Central memory CD8-positive, alpha-beta T cell (primary cell): ENCODE results near the gene ADARB2.
A peak's percentile ranks its signal among the peaks of the same experiment; 100 is the strongest.

Experiments used
- ATAC-seq: fragments of 150-1000 bp; cut with Tn5 transposase; replicated peaks from 2 replicates; pipeline ENCODE4 v1.10.0; 2022; ENCODE audit warnings: mild to moderate bottlenecking, moderate FRiP score, moderate number of reproducible peaks; ENCODE audit not compliant: poor library complexity, severe bottlenecking; ENCODE audit errors: extremely low read depth
- DNase-seq, 2 donors: peaks; one replicate each; pipeline ENCODE4 v3.0.0; 2021; ENCODE audit warnings: low spot score in 2 of 2
- H3K27ac Mint-ChIP-seq: one replicate; pipeline ENCODE4 v1.8.0; 2022; ENCODE audit warnings: low read depth, mild to moderate bottlenecking, moderate library complexity, mixed read lengths
- H3K27me3 Mint-ChIP-seq: one replicate; pipeline ENCODE4 v1.8.0; 2022; ENCODE audit warnings: mixed read lengths
- H3K36me3 Mint-ChIP-seq: one replicate; pipeline ENCODE4 v1.8.0; 2022; ENCODE audit warnings: mild to moderate bottlenecking, moderate library complexity, mixed read lengths; ENCODE audit not compliant: insufficient read depth
- H3K4me1 Mint-ChIP-seq: one replicate; pipeline ENCODE4 v1.8.0; 2022; ENCODE audit warnings: mixed read lengths
- H3K4me3 Mint-ChIP-seq: one replicate; pipeline ENCODE4 v1.8.0; 2022; ENCODE audit warnings: mild to moderate bottlenecking, moderate library complexity, mixed read lengths
- H3K9me3 Mint-ChIP-seq: one replicate; pipeline ENCODE4 v1.8.0; 2022; ENCODE audit warnings: mixed read lengths

The ADARB2 gene

DNA sequence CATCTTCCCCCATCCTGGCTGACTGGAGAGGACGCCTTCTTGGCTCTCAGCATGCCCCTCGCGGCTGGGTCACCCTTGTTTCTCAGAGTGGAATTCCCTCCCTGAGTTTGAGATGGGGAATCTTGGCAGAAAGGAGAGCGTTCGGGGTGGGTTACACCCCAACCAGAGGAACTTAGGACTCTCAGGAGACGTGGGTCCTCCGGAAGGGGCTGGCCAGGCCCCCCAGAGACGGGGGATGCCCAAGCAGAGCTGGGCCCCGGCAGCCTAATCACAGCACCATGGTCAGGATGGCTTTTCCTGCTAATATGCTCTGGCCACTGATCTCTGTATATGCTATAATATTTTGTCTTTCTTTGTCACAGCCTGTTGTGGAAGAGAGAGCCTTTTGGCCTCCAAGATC, 466.8 kb downstream of the ADARB2 start:
- H3K4me1 Mint-ChIP-seq, result no peaks in the 10 kb centered on the region
- H3K9me3 Mint-ChIP-seq, result no peaks in the 10 kb centered on the region
- H3K4me3 Mint-ChIP-seq, result no peak overlapping the region
- H3K27ac Mint-ChIP-seq, result no peak overlapping the region
- no peak for DNase-seq
- no peaks in the 10 kb centered on the region for H3K27me3 Mint-ChIP-seq
- no peak for ATAC-seq
- H3K36me3 Mint-ChIP-seq, result no peaks in the 10 kb centered on the region

DNA sequence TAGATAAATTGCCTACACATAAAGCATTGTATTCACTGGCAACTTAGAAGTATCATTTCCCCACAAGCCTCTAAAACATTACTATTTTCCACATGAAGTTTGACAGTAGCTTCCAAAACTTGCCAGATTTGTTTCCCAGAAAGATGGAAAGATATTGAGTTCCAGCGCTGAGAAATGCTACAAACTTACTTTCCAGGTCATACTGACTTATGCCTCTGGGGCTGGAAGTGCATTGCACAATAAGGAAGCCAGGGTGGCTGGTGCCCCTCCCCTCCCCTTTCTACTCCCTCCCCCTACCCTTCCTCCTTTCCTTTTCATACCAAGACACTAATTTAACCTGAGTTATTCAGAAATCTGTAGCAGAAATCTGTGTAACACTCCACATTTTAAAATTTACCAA, 468.5 kb downstream of the ADARB2 start:
- H3K27ac Mint-ChIP-seq, result no peak overlapping the region
- no peaks in the 10 kb centered on the region for H3K9me3 Mint-ChIP-seq
- ATAC-seq, result no peak
- H3K4me3 Mint-ChIP-seq, result no peak overlapping the region
- DNase-seq, result no peak
- no peaks in the 10 kb centered on the region for H3K4me1 Mint-ChIP-seq
- H3K27me3 Mint-ChIP-seq, result no peaks in the 10 kb centered on the region
- no peaks in the 10 kb centered on the region for H3K36me3 Mint-ChIP-seq

GRCh38 chr10:1267568-1267967, 469.8 kb downstream of the ADARB2 start:
- H3K27ac Mint-ChIP-seq, result no peak overlapping the region
- H3K4me1 Mint-ChIP-seq, result no peaks in the 10 kb centered on the region
- no peak for ATAC-seq

GRCh38 chr10:1267148-1267547, 470.2 kb downstream of the ADARB2 start:
- no peaks in the 10 kb centered on the region for H3K4me1 Mint-ChIP-seq

More at GRCh38 chr10:1267568-1267967, 469.8 kb downstream of the ADARB2 start:
- H3K36me3 Mint-ChIP-seq, result no peaks in the 10 kb centered on the region
- DNase-seq, result no peak
- H3K27me3 Mint-ChIP-seq, result no peaks in the 10 kb centered on the region
- H3K9me3 Mint-ChIP-seq, result no peaks in the 10 kb centered on the region
- H3K4me3 Mint-ChIP-seq, result no peak overlapping the region

GRCh38 chr10:1266033-1266802, 471.1 kb downstream of the ADARB2 start:
- no peak for ATAC-seq
- H3K36me3 Mint-ChIP-seq, result no peaks in the 10 kb centered on the region
- no peaks in the 10 kb centered on the region for H3K9me3 Mint-ChIP-seq
- no peak overlapping the region for H3K4me3 Mint-ChIP-seq
- H3K4me1 Mint-ChIP-seq, result no peaks in the 10 kb centered on the region
- no peak overlapping the region for H3K27ac Mint-ChIP-seq
- DNase-seq, result no peak
- no peaks in the 10 kb centered on the region for H3K27me3 Mint-ChIP-seq

More at GRCh38 chr10:1267148-1267547, 470.2 kb downstream of the ADARB2 start:
- H3K27ac Mint-ChIP-seq, result no peak overlapping the region
- no peak for ATAC-seq
- H3K9me3 Mint-ChIP-seq, result no peaks in the 10 kb centered on the region
- DNase-seq, result no peak
- H3K27me3 Mint-ChIP-seq, result no peaks in the 10 kb centered on the region
- no peaks in the 10 kb centered on the region for H3K36me3 Mint-ChIP-seq
- H3K4me3 Mint-ChIP-seq, result no peak overlapping the region

GRCh38 chr10:1264001-1264400, 473.3 kb downstream of the ADARB2 start:
- peaks cover 3% of the 10 kb centered on the region for H3K9me3 Mint-ChIP-seq
- no peaks in the 10 kb centered on the region for H3K36me3 Mint-ChIP-seq
- H3K27ac Mint-ChIP-seq, result no peak overlapping the region
- no peak overlapping the region for H3K4me3 Mint-ChIP-seq
- no peaks in the 10 kb centered on the region for H3K4me1 Mint-ChIP-seq
- H3K27me3 Mint-ChIP-seq, result peaks cover 8% of the 10 kb centered on the region
- no peak for DNase-seq
- ATAC-seq, result no peak

- Mint-ChIP-seq H3K36me3 (peaks cover 14% of the 10 kb centered on the region), H3K27me3 (peaks cover 43% of the 10 kb centered on the region), H3K27ac (no peak overlapping the region), H3K4me3 (peak overlapping the region; percentile 11), H3K4me1 (peaks cover 51% of the 10 kb centered on the region), H3K9me3 (peaks cover 15% of the 10 kb centered on the region)
- ATAC-seq, result no peak
- no peak for DNase-seq
Observed at GRCh38 chr10:1257274-1257673, 480.1 kb downstream of the ADARB2 start.

DNA sequence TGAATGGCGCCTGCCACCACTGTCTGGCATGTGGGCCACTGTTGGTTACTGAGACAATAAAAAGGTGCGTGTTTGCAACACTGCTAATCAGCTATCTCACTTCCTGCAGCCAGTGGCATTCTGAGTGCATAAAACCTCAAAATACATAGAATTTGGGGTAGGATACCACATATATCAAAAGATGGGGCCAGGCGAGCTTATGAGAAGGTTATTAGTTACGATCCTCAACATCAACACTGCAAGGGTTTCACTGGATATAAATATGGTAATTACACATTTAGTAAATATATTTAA, 480.9 kb downstream of the ADARB2 start:
- peaks cover 44% of the 10 kb centered on the region for H3K27me3 Mint-ChIP-seq
- ATAC-seq, result peak; percentile 47

GRCh38 chr10:1255600-1256431, 481.5 kb downstream of the ADARB2 start:
- DNase-seq (no peak), ATAC-seq (no peak)
- Mint-ChIP-seq H3K4me3 (peak overlapping the region; percentile 13), H3K27me3 (peaks cover 50% of the 10 kb centered on the region), H3K4me1 (peaks cover 58% of the 10 kb centered on the region), H3K9me3 (peaks cover 15% of the 10 kb centered on the region), H3K27ac (no peak overlapping the region), H3K36me3 (peaks cover 15% of the 10 kb centered on the region)

More for the DNA sequence above, 480.9 kb downstream of the ADARB2 start:
- Mint-ChIP-seq H3K27ac (no peak overlapping the region), H3K4me3 (no peak overlapping the region), H3K9me3 (peaks cover 15% of the 10 kb centered on the region), H3K4me1 (peaks cover 58% of the 10 kb centered on the region), H3K36me3 (peaks cover 14% of the 10 kb centered on the region)
- DNase-seq, result no peak

GRCh38 chr10:1255118-1255517, 482.2 kb downstream of the ADARB2 start:
- Mint-ChIP-seq H3K36me3 (peaks cover 15% of the 10 kb centered on the region), H3K4me1 (peaks cover 58% of the 10 kb centered on the region), H3K4me3 (peak overlapping the region; percentile 13), H3K27ac (no peak overlapping the region), H3K27me3 (peaks cover 57% of the 10 kb centered on the region), H3K9me3 (peaks cover 15% of the 10 kb centered on the region)
- ATAC-seq, result peak; percentile 61
- DNase-seq, result no peak

DNA sequence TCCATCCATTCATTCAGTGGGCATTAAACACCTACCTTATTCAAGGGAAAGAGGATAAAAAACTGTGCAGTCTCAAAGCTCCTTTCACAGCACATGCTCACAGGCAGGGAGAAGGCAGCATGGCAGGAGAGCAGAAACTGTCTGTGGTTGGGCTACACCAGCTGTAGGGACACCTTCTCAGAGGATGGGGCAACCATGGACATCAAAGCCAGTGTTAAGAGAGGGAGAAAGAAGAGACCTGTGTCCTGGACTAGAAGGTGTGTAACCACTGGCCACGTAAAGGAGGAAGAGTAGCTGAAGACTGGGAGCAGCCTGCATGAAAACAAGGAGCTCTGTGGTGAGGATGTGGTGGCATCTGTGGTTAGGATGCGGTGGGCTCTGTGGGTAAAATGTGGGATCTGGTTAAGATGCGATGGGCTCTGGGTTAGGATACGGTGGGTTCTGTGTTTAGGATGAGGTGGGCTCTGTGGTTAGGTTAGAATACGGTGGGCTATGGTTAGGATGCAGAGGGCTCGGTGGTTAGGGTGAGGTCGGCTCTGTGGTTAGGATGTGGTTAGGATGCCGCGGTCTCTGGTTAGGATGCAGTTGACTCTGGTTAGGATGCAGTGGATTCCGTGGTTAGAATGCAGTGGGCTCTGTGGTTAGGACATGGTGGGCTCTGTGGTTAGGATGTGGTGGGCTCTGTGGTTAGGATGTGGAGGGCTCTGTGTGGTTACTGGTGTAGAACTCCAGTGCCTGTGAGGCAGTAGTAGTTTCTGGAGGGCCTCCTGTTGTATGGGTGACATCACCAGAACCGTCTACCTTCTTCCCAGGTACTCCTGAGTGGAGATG, 483.6 kb downstream of the ADARB2 start:
- H3K4me1 Mint-ChIP-seq, result peaks cover 58% of the 10 kb centered on the region
- peaks cover 10% of the 10 kb centered on the region for H3K9me3 Mint-ChIP-seq
- ATAC-seq (peak; percentile 40), DNase-seq (peak in 1 of 2 donors; percentile 27)
- peaks cover 60% of the 10 kb centered on the region for H3K27me3 Mint-ChIP-seq
- H3K4me3 Mint-ChIP-seq, result peak overlapping the region; percentile 66
- H3K27ac Mint-ChIP-seq, result peak overlapping the region; percentile 93
- H3K36me3 Mint-ChIP-seq, result peaks cover 15% of the 10 kb centered on the region

DNA sequence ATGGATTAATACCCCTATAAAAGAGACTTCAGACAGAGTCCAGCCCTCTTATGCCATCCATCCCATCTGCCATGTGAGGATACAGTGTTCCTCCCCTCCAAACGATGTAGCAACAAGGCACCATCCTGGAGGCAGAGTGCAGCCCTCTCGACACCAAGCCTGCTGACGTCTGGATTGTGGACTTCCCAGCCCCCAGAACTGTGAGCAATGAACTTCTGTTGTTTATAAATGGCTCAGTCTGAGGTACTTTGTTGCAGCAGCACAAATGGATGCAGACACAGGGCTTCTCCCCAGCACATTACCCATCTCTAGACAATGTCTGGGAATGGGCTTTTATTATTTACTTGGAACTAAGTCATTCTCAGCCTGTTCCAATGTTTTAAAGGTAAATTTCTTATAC, 485.6 kb downstream of the ADARB2 start:
- no peak overlapping the region for H3K4me3 Mint-ChIP-seq

More for the DNA sequence above, 485.6 kb downstream of the ADARB2 start:
- Mint-ChIP-seq H3K36me3 (peaks cover 15% of the 10 kb centered on the region), H3K27me3 (peaks cover 59% of the 10 kb centered on the region), H3K9me3 (peaks cover 10% of the 10 kb centered on the region), H3K27ac (no peak overlapping the region), H3K4me1 (peaks cover 54% of the 10 kb centered on the region)
- DNase-seq (no peak), ATAC-seq (no peak)
